GM18519 (cell line): ENCODE measurements around the gene LBX1.
"Not testable (repeated sequence)": the region's sequence is repeated elsewhere in the genome, so short reads cannot be mapped to it uniquely, and the experiment has no call there.

Experiments
- ATAC-seq: cut with Tn5 transposase; IDR thresholded peaks from one replicate; pipeline ENCODE4 v1.9.1; 2021; ENCODE audit warnings: mild to moderate bottlenecking, moderate library complexity; ENCODE audit not compliant: unreplicated experiment, low FRiP score

The LBX1 gene

DNA sequence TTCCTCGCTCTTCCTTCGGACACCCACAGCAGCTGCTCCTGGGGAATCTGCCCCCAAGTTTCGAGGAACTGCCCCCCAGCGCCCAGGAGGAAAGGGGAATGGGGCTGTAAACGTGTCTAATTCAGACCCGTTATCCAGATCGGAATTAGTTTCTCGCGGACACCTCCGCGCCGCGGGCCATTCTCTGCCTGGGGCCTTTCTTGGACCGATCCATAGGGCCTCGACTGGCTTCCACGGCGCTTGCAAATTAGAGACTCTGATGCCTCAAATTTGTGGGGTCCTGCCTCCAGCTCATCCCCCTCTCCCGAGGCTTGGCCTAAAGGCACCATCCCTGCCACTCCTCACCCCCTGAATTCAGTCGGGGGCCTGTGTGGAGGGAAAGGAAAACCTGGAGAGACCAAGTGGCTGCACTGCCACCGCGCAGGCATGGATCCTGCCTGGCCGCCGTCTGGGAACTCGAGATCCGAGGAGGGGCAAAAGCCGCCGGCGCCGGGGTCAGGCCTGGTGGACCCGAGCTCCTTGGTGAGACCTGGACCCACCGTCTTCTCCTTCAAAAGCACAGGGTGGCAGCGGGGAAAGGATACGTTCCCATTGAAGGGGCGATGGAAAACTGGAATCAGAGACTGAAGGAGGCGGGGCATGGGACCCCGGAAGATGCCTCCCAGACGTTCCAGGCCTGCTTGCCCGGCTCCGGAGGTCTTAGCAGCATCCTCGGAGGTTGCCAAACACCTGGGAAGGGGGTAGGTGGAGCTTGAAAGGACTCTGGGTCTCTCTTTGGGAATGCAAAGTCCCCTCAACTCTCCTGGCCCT is 13.7 kb downstream of the LBX1 start:
- no peak for ATAC-seq

DNA sequence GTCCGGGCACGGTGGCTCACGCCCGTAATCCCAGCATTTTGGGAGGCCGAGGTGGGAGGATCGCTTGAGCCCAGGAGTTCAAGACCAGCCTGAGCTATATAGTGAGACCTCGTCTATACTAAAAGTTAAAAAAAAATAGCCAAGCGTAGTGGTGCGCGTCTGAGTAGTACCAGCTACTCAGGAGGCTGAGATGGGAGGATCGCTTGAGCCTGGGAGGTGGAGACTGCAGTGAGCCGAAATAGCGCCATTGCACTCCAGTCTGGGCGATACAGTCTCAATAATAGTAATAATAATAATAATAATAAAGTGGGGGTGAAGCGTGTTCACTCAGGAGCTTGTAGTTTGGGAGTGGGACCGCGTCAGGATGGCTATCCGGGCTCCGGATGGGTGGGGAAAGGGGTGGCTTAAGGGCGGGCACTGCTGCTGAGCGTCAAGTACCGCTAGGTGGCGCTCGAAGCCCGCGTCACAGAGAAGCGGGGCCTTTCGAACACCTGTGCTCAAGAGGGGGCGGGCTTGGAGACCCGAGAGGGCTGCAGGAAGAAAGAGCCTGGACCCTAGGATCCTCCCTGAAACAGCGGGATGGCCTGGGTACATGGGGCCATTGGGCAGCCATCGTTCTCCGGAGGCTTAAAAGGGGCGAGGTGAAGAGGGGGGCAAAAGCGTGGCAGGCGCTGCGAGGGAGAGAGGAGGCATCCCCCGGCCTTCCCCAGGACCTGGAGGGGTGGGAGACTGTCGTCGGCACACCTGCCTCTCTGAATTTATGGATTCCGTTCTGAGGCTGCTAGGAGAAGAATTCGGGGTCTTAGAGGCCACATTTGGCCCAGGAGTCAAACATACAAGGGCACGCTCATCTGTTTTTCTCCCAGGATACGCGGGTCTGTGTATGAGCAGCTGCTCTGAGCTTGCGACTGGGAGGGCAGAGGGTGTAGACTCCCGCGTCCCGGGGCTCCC is 14.5 kb downstream of the LBX1 start:
- ATAC-seq, result no peak

GRCh38 chr10:101208543-101208942 is 20.7 kb downstream of the LBX1 start:
- no peak for ATAC-seq

DNA sequence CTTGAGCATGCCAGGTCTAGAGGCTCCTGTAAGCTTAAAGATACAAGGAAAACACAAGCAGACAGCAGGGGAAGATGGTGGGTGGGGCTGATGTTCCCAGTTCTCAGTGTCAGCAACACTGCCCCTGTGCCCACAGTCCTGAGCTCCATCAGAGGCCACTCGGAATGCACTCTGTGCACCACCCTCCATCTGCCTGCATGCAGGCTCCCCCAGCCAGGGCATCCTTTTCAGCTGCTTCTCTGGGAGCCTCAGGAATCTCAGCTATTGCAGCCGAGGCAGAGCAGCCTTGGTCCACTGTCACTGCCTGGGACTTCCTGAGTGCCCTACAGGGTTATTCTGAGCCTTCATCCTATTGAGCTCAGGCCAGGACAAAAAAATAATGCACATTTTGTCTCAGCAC is 22.2 kb downstream of the LBX1 start:
- no peak for ATAC-seq

DNA sequence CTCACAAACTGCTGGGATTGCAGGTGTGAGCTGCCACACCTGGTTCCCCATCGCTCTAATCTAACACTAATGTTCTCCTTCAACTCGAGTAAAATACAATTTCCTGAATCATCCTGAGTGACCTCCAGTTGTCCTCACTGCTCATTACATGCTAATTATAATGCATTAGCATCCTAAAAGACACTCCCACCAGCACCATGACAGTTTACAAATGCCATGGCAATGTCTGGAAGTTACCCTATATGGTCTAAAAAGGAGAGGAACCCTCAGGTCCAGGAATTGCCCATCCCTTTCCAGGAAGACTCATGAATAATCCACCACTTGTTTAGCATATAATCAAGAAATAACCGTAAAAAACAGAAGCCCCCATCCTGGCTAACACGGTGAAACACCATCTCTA is 26.6 kb downstream of the LBX1 start:
- ATAC-seq, result not testable (repeated sequence)

GRCh38 chr10:101198326-101198977 is 30.8 kb downstream of the LBX1 start:
- ATAC-seq, result not testable (repeated sequence)

- no peak for ATAC-seq
Observed at GRCh38 chr10:101195921-101196320, 33.3 kb downstream of the LBX1 start.

DNA sequence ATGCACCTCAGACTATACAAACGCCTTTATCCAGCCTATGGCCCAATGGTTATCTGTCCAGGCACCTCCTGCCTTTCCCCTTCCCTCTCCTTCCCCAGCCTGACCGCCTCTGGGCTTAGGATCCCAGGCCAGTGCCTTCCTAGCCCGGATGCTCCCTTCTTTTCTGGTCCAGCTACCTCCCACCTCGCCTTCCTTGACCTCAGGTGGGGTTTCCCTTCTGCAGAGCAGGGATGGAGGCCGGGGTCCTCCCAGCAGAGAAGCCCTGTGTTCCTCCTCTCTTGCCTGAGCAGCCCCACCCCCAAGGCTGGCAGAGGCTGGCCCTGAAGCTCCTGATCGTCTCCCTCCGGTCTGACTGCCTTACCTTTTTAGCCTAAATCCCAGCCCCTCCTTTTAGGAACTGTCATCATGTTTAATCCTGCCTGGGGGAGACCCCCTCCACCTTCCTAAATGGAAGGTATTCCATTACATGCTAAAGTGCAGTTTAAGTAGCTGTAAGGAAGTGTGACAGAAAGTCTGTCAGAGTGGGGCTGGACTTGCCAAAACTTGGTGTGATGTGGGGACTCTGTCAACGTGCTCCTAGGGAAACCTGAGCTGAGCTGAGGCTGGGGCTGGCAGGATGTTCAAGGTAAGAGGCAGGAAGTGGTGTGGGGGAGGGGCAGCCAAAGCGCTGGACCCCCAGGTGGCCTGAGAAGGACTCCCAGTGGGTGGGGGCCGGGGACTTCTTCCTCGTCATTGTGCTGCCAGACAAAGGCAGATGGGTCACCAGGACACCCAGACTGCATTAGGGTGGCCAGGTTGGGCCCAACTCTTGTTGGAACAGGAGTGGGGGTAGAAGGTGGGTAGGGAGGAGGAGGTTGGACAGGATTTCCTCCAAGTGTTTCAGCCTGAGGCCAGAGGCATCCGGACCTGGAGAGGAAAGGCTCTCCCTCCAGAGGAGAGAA is 39.5 kb downstream of the LBX1 start:
- no peak for ATAC-seq

DNA sequence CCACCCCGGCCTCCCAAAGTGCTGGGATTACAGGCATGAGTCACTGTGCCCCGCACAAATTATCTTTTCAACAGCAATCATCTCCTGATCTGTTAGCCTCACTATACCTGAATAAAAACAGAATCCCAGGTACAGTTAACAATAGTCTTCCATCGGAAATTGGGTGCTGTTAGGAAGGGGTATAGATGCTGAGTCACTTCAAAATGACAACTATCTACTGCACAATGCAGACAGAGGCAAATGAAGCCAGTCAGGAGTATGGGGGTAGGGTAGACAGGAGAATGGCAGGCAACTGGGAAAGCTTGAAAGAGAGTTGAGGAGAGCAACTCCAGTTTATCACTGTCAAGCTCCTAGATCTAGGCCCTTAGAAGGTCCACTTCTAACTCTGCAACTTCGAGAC is 40.3 kb downstream of the LBX1 start:
- no peak for ATAC-seq

- no peak for ATAC-seq
Observed at GRCh38 chr10:101183458-101184183, 45.6 kb downstream of the LBX1 start.

DNA sequence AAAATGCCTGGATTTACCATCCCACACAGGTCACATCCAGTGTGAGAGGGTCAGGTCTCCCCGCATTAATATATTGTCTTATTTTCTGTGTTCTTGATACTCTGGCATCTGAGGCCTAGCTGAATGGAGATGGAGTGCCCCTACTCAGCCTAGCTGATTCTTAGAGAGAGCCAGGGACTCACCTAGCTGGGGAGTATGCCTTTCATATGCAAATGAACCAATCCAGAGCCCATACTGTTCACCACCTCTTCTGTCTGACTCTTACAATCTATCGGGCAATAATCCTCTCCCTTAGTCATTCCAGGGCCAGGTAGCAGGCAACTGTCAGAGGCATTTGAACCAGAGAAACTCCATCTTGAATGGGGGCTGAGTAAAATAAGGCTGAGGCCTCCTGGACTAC is 46.3 kb downstream of the LBX1 start:
- no peak for ATAC-seq
